Loucy (cell line): ENCODE measurements around the gene PRAF2.

Experiments used
- EZH2phosphoT487 ChIP-seq: fragments of 200-600 bp; IDR thresholded peaks from 2 replicates; pipeline ENCODE4 v1.6.1; 2018; ENCODE audit warnings: antibody characterized with exemption, mild to moderate bottlenecking, moderate library complexity, borderline replicate concordance
- TF ChIP-seq, protein P1 (sequence below): fragments of 200-600 bp; sonication (generic); conservative IDR thresholded peaks from 2 replicates; pipeline ENCODE4 v1.5.1; 2014; ENCODE audit warnings: mild to moderate bottlenecking, antibody characterized with exemption, low read length

- TF ChIP-seq, protein P1, sequence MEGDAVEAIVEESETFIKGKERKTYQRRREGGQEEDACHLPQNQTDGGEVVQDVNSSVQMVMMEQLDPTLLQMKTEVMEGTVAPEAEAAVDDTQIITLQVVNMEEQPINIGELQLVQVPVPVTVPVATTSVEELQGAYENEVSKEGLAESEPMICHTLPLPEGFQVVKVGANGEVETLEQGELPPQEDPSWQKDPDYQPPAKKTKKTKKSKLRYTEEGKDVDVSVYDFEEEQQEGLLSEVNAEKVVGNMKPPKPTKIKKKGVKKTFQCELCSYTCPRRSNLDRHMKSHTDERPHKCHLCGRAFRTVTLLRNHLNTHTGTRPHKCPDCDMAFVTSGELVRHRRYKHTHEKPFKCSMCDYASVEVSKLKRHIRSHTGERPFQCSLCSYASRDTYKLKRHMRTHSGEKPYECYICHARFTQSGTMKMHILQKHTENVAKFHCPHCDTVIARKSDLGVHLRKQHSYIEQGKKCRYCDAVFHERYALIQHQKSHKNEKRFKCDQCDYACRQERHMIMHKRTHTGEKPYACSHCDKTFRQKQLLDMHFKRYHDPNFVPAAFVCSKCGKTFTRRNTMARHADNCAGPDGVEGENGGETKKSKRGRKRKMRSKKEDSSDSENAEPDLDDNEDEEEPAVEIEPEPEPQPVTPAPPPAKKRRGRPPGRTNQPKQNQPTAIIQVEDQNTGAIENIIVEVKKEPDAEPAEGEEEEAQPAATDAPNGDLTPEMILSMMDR: no peak
- no peak for TF ChIP-seq EZH2phosphoT487
These were observed 15.8 kb upstream of the PRAF2 start for GRCh38 chrX:49089553-49089952.
